ENCODE data around the gene BCORL1. TPM values are rescaled to one million over a fixed set of nuclear protein-coding genes. Genes with fewer than 3 reads are reported as not detected.

The BCORL1 gene
- total and polyA plus RNA-seq, 2 of the 8 experiments (the other 6 are each of a cell fraction or from before 2014, with no cell fraction given), result 1.4 to 6.2 TPM

GRCh38 chrX:129954804-129955203, 27.6 kb upstream of the BCORL1 start:
- Histone ChIP-seq H3K27me3 (replicated peaks in 1 of 4; ENCODE audit: control insufficient read depth in 3 of 4, extremely low read depth in 1 of 4, insufficient read depth in 3 of 4, low read length in 3 of 4) (peaks cover 36 to 70% (median 55%) of the 10 kb centered on the region in 4 experiments), H3K18ac (ENCODE audit: extremely low read depth, low read length) (no peak overlapping the region), H3K4me2 (ENCODE audit: insufficient read depth in 1 of 2, low read depth in 2 of 2, low read length in 2 of 2) (0 out of 4 replicates have a peak overlapping the region, but pooled peaks of 1 of the 2 experiments have one; percentile 88)
- TF ChIP-seq HDAC2 (IDR thresholded peaks at IDR 0.05; ENCODE audit: borderline replicate concordance in 1 of 2, low read depth in 2 of 2, low read length in 2 of 2) (no peak), SP2 (IDR thresholded peaks at IDR 0.05; ENCODE audit: low read length) (no peak), CBX8 (IDR thresholded peaks at IDR 0.05; ENCODE audit: borderline replicate concordance, low read depth, low read length) (no peak), ATF2 (IDR thresholded peaks at IDR 0.05; ENCODE audit: low read length) (no peak), JUND (IDR thresholded peaks at IDR 0.05; ENCODE audit: low read length) (no peak), RXRA (IDR thresholded peaks at IDR 0.05; ENCODE audit: insufficient read depth, low read depth, low read length) (no peak), POLR2A (IDR thresholded peaks at IDR 0.05; ENCODE audit: control extremely low read depth in 1 of 2, low read depth in 2 of 2, low read length in 2 of 2) (no peak), SRF (IDR thresholded peaks at IDR 0.05; ENCODE audit: low read depth, low read length) (no peak), PHF8 (conservative IDR thresholded peaks at IDR 0.05; ENCODE audit: low read depth, low read length) (no peak), BRCA1 (IDR thresholded peaks at IDR 0.05; ENCODE audit: low read depth, low read length) (no peak), CHD2 (IDR thresholded peaks at IDR 0.05; ENCODE audit: low read length) (no peak), RBBP5 (IDR thresholded peaks at IDR 0.05; ENCODE audit: borderline replicate concordance, low read depth, low read length) (no peak), GTF2F1 (IDR thresholded peaks at IDR 0.05; ENCODE audit: borderline replicate concordance, low read depth, low read length) (no peak)

More at GRCh38 chrX:129954804-129955203, 27.6 kb upstream of the BCORL1 start:
- peaks cover 9% of the 10 kb centered on the region; the same call in 1 of the 2 replicates for H3K23me2 ChIP-seq (ENCODE audit: low read depth, low read length)
- H3K4me3 ChIP-seq (ENCODE audit: extremely low read depth in 1 of 4, insufficient read depth in 2 of 4, low read depth in 3 of 4, low read length in 4 of 4), result no peak overlapping the region; a peak in 1 of 8 replicates
- H3K9me3 ChIP-seq (ENCODE audit: insufficient read depth in 2 of 2, low read depth in 1 of 2, low read length in 1 of 2), result no peaks in the 10 kb centered on the region
- no peak overlapping the region for H2BK12ac ChIP-seq (ENCODE audit: low read depth, low read length)
- POLR2A ChIA-PET (ENCODE audit: partially characterized antibody), result interaction anchor here (0.7 kb wide), 1 partner anchor 23 kb away, joined by 3 read pairs; no protein-coding TSS in a partner anchor
- H2AK5ac ChIP-seq (ENCODE audit: low read depth, low read length), result no peak overlapping the region
- no peak overlapping the region for H3K14ac ChIP-seq (ENCODE audit: insufficient read length)
- no peak overlapping the region for H4K91ac ChIP-seq (replicated peaks; ENCODE audit: insufficient read length, low read length)
- H3K56ac ChIP-seq (replicated peaks; ENCODE audit: insufficient read length, low read depth, low read length), result no peak overlapping the region
- FAIRE-seq (no peak), DNase-seq (ENCODE audit: low read depth in 1 of 2, low spot score in 2 of 2) (no peak)
- no peak overlapping the region for H3K23ac ChIP-seq (ENCODE audit: insufficient read length)
- CTCF ChIA-PET (ENCODE audit: partially characterized antibody), result interaction anchor here (1.1 kb wide), 2 partner anchors 15 to 73 kb away, joined by 3 read pairs; no protein-coding TSS in a partner anchor
- H2BK5ac ChIP-seq (ENCODE audit: low read depth, low read length), result no peak overlapping the region
- peaks cover 0 to 3% of the 10 kb centered on the region in 2 experiments for H4K20me1 ChIP-seq (replicated peaks in 1 of 2; ENCODE audit: control insufficient read depth in 1 of 2, insufficient read depth in 2 of 2, low read length in 2 of 2)
- H3K9ac ChIP-seq (replicated peaks in 1 of 4; ENCODE audit: extremely low read depth in 1 of 4, low read depth in 3 of 4, low read length in 3 of 4), result no peak overlapping the region
- no peak overlapping the region for H2BK15ac ChIP-seq (ENCODE audit: low read length)
- peaks cover 0 to 27% (median 10%) of the 10 kb centered on the region in 4 experiments for H3K4me1 ChIP-seq (replicated peaks in 1 of 4; ENCODE audit: control insufficient read depth in 3 of 4, insufficient read depth in 4 of 4, low read length in 3 of 4)
- H4K8ac ChIP-seq (ENCODE audit: extremely low read depth, insufficient read depth, low read length), result no peak overlapping the region
- H3K36me3 ChIP-seq (ENCODE audit: control insufficient read depth in 2 of 4, insufficient read depth in 4 of 4, low read length in 3 of 4), result no peaks in the 10 kb centered on the region
- H2BK20ac ChIP-seq (ENCODE audit: low read length), result no peak overlapping the region
- H3K27ac ChIP-seq (ENCODE audit: low read depth, low read length), result no peak overlapping the region
- H3K79me2 ChIP-seq (ENCODE audit: control insufficient read depth in 1 of 2, insufficient read depth in 2 of 2, low read length in 2 of 2), result no peaks in the 10 kb centered on the region
- H2AFZ ChIP-seq (ENCODE audit: low read length), result no peak overlapping the region
- no peak overlapping the region for H3K4ac ChIP-seq (replicated peaks; ENCODE audit: insufficient read length, low read depth, low read length)
- no peak overlapping the region for H4K5ac ChIP-seq (ENCODE audit: insufficient read length, low read depth, low read length)
- H2BK120ac ChIP-seq (replicated peaks; ENCODE audit: low read depth, low read length), result no peak overlapping the region
- H3K79me1 ChIP-seq (ENCODE audit: low read depth, low read length), result no peaks in the 10 kb centered on the region
- WGBS, 2 experiments (ENCODE audit: extremely low coverage in 1 of 2, insufficient coverage in 1 of 2, insufficient read length in 1 of 2, insufficient replicate concordance in 2 of 2, low coverage in 1 of 2, low lambda C conversion rate in 2 of 2, missing lambda C conversion rate in 1 of 2), result 57% methylated on average over 3 of the region's 3 CpGs; no CpG with 5 or more reads in 1 of the 2 experiments
